Sigmoid colon (tissue), 3 donors: Measurements from ENCODE around the gene ZNF567.

Experiments
- POLR2A ChIP-seq, 2 donors: fragments of 450-650 bp; IDR thresholded peaks; one replicate each; pipeline ENCODE4 v1.6.1; 2016; ENCODE audit warnings: antibody characterized with exemption in 2 of 2, mild to moderate bottlenecking in 2 of 2, moderate library complexity in 2 of 2
- TF ChIP-seq, protein P1 (sequence below), 4 experiments: fragments of 450-650 bp in 3 of 4; fragments of 200-600 bp in 1 of 4; IDR thresholded peaks; one replicate each; pipeline ENCODE4 v1.5.1; 2016 to 2019; ENCODE audit warnings: antibody characterized with exemption in 4 of 4, mild to moderate bottlenecking in 3 of 4, moderate library complexity in 2 of 4

DNA sequence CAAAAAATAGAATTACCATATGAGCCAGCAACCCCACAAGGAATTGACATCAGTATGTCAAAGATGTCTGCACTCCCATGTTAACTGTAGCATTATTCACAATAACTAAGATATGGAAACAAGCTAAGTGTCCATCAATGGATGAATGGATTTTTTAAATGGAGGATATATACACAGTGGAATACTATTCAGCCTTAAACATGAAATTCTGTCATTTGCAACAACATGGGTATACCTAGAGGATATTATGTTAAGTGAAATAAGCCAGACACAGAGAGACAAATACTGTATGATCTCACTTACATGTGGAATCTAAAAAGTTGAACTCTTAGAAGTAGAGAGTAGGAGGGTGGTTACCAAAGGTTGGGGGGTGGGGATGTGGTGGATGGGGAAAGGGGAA is 8.0 kb upstream of the ZNF567 start:
- TF ChIP-seq, protein P1, sequence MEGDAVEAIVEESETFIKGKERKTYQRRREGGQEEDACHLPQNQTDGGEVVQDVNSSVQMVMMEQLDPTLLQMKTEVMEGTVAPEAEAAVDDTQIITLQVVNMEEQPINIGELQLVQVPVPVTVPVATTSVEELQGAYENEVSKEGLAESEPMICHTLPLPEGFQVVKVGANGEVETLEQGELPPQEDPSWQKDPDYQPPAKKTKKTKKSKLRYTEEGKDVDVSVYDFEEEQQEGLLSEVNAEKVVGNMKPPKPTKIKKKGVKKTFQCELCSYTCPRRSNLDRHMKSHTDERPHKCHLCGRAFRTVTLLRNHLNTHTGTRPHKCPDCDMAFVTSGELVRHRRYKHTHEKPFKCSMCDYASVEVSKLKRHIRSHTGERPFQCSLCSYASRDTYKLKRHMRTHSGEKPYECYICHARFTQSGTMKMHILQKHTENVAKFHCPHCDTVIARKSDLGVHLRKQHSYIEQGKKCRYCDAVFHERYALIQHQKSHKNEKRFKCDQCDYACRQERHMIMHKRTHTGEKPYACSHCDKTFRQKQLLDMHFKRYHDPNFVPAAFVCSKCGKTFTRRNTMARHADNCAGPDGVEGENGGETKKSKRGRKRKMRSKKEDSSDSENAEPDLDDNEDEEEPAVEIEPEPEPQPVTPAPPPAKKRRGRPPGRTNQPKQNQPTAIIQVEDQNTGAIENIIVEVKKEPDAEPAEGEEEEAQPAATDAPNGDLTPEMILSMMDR (IDR thresholded peaks at IDR 0.05), result no peak
- TF ChIP-seq POLR2A (IDR thresholded peaks at IDR 0.05), result no peak
